ENCODE measurements around the gene CILP.

Gene CILP

GRCh38 chr15:65254758-65255157 lies 43.5 kb upstream of the CILP start:
- DNase-seq (ENCODE audit: low spot score): no peak

DNA sequence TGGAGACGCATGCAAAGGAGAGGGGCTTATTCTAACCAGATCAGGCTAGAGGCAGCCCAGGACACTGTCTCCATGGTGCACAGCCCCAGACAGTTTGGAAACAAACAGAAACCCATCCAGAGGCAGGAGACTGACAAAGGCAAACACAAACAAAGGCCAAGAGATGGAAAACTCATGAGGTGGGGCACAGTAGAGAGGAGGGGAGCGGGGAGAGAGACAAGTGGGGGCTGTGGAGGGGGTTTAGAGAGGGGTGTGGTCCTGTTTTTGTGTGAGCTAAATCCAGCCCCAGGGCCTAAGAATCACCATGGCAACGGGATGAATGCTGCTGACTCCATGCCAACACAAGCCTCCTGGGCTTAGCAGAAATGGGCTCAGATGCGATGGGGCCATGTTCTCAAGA lies 43.1 kb upstream of the CILP start:
- TF ChIP-seq CTCF (IDR thresholded peaks at IDR 0.05; ENCODE audit: borderline replicate concordance, control extremely low read depth, extremely low read depth, insufficient read depth, missing control alignments): no peak
- in situ Hi-C loops (cut with MboI; ENCODE audit: low sequenced_read_pairs, unreplicated experiment): no loop called here
- DNase-seq (ENCODE audit: low spot score): no peak

More at GRCh38 chr15:65254758-65255157, 43.5 kb upstream of the CILP start:
- in situ Hi-C loops (cut with MboI; ENCODE audit: low sequenced_read_pairs, unreplicated experiment): no loop called here
- TF ChIP-seq CTCF (IDR thresholded peaks at IDR 0.05; ENCODE audit: borderline replicate concordance, control extremely low read depth, extremely low read depth, insufficient read depth, missing control alignments): no peak

DNA sequence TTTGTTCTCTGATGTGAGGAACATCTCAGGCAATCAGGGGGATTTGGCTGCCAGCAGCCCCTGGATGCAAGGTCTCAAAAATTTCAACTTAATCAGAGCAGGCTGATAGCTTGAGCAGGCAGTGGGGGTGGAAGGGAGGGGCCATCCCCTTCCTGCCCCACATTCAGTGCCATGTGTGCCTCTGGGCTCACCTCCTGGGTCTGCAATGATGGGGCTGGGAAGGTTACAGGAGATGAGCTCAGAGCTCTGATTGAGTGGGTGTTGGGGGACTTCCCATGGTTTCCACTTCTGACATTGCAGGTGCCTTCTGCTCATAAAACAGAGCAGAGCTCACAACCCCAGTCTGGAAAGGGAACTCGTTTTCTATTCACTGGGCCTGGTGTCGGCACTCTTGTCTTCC lies 38.4 kb upstream of the CILP start:
- peak; percentile 82 for DNase-seq (ENCODE audit: low spot score)
- in situ Hi-C loops (cut with MboI; ENCODE audit: low sequenced_read_pairs, unreplicated experiment): no loop called here
- TF ChIP-seq CTCF (IDR thresholded peaks at IDR 0.05; ENCODE audit: borderline replicate concordance, control extremely low read depth, extremely low read depth, insufficient read depth, missing control alignments): no peak

- in situ Hi-C loops (cut with MboI; ENCODE audit: low sequenced_read_pairs, unreplicated experiment): no loop called here
- DNase-seq (ENCODE audit: low spot score): no peak
- TF ChIP-seq CTCF (IDR thresholded peaks at IDR 0.05; ENCODE audit: borderline replicate concordance, control extremely low read depth, extremely low read depth, insufficient read depth, missing control alignments): no peak
These were observed 37.4 kb upstream of the CILP start for GRCh38 chr15:65248511-65249255.

- in situ Hi-C loops (cut with MboI; ENCODE audit: low sequenced_read_pairs, unreplicated experiment): no loop called here
- no peak for TF ChIP-seq CTCF (IDR thresholded peaks at IDR 0.05; ENCODE audit: borderline replicate concordance, control extremely low read depth, extremely low read depth, insufficient read depth, missing control alignments)
- DNase-seq (ENCODE audit: low spot score): no peak
These were observed 35.7 kb upstream of the CILP start for GRCh38 chr15:65246939-65247338.

DNA sequence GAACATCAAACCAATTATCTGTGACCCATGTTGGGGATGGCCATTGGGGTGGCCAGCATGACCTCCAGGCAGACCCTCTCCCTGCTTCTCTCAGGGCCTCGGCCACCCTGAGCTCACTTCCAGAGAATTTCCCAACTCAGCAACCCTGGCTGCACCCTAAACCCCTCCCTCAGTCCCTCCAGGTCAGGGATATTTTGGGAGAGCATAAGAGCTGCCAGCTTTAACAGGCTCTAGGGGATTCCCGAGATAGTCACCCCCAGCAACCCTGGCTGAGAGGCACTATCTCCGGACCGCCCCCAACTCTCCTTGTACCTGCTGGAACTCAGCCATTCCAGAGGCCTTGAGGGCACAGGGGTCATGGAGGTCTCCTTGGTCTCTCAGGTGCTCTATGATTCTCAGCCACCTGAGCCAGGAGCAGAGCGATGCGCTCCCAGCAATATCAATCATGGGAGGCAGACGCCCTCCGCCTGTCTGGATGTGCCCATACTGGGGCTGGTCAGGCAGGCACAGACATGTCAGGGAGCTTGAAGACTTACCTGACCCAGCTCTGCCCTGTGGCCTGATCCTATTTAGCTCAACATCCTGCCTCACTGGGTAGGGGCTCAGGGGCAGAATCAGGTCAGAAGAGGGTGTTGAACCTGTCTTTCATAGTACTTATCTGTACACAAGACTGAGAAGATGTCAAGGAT lies 34.9 kb upstream of the CILP start:
- no peak for TF ChIP-seq CTCF (IDR thresholded peaks at IDR 0.05; ENCODE audit: borderline replicate concordance, control extremely low read depth, extremely low read depth, insufficient read depth, missing control alignments)
- in situ Hi-C loops (cut with MboI; ENCODE audit: low sequenced_read_pairs, unreplicated experiment): no loop called here
- DNase-seq (ENCODE audit: low spot score): no peak

Data from GM13976 (cell line).